Tibial nerve (tissue), 4 donors: ENCODE measurements around the gene ASB3.

Experiments used
- CTCF ChIP-seq, 5 experiments: fragments of 200-600 bp in 3 of 5; fragments of 450-650 bp in 2 of 5; sonication (generic) in 3 of 5; IDR thresholded peaks; one replicate each; pipeline ENCODE4 v1.5.1; 2016 to 2019; ENCODE audit warnings: antibody characterized with exemption in 5 of 5, mild to moderate bottlenecking in 3 of 5, moderate library complexity in 2 of 5
- EP300 ChIP-seq, 2 donors: sonication (generic); formaldehyde crosslinking; IDR thresholded peaks; one replicate each; pipeline ENCODE4 v1.6.1; 2017; ENCODE audit warnings: antibody characterized with exemption in 2 of 2, mild to moderate bottlenecking in 1 of 2
- POLR2A ChIP-seq, 2 donors: fragments of 450-650 bp; IDR thresholded peaks; one replicate each; pipeline ENCODE4 v1.6.1; 2017; ENCODE audit warnings: antibody characterized with exemption in 2 of 2, mild to moderate bottlenecking in 2 of 2, moderate library complexity in 2 of 2

GRCh38 chr2:53632126-53632460, 154.7 kb downstream of the ASB3 start:
- TF ChIP-seq POLR2A (IDR thresholded peaks at IDR 0.05) (no peak), CTCF (IDR thresholded peaks at IDR 0.05) (no peak), EP300 (IDR thresholded peaks at IDR 0.05) (no peak)
